ENCODE data around the gene C3orf52. TPM values are rescaled to one million over a fixed set of nuclear protein-coding genes. Genes with fewer than 3 reads are reported as not detected.

The C3orf52 gene
- total RNA-seq, 1 donor from 2014 or later: 42.5 TPM

DNA sequence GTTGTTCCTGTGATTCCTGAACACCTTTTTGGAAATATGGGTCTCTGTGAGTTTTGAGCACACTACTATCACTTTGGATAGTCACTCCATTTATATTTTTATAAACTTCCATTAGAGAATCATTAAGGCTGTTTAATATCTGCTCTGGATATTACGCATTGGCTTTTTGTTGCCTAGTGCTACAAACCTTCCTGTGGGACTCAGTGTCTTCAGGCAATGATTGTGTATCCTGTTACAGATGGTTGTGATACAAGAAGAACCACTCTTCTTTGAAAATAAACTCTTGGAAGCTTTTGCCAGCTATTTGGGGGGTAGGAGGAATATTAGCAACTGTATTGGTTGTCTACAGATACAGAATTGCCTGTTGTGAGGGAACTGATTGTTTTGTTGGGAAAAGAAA lies 31.2 kb downstream of the C3orf52 start:
- no peak for DNase-seq (ENCODE audit: low read depth)
- Histone ChIP-seq H3K36me3 (ENCODE audit: control insufficient read depth, insufficient read depth, low read length) (peaks cover 4% of the 10 kb centered on the region), H3K4me3 (ENCODE audit: low read depth, low read length) (no peak overlapping the region), H3K27me3 (ENCODE audit: control insufficient read depth, insufficient read depth, low read length) (no peaks in the 10 kb centered on the region)
- TF ChIP-seq, protein P1, sequence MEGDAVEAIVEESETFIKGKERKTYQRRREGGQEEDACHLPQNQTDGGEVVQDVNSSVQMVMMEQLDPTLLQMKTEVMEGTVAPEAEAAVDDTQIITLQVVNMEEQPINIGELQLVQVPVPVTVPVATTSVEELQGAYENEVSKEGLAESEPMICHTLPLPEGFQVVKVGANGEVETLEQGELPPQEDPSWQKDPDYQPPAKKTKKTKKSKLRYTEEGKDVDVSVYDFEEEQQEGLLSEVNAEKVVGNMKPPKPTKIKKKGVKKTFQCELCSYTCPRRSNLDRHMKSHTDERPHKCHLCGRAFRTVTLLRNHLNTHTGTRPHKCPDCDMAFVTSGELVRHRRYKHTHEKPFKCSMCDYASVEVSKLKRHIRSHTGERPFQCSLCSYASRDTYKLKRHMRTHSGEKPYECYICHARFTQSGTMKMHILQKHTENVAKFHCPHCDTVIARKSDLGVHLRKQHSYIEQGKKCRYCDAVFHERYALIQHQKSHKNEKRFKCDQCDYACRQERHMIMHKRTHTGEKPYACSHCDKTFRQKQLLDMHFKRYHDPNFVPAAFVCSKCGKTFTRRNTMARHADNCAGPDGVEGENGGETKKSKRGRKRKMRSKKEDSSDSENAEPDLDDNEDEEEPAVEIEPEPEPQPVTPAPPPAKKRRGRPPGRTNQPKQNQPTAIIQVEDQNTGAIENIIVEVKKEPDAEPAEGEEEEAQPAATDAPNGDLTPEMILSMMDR (IDR thresholded peaks at IDR 0.05; ENCODE audit: insufficient read depth, low read length, poor library complexity, severe bottlenecking): no peak

DNA sequence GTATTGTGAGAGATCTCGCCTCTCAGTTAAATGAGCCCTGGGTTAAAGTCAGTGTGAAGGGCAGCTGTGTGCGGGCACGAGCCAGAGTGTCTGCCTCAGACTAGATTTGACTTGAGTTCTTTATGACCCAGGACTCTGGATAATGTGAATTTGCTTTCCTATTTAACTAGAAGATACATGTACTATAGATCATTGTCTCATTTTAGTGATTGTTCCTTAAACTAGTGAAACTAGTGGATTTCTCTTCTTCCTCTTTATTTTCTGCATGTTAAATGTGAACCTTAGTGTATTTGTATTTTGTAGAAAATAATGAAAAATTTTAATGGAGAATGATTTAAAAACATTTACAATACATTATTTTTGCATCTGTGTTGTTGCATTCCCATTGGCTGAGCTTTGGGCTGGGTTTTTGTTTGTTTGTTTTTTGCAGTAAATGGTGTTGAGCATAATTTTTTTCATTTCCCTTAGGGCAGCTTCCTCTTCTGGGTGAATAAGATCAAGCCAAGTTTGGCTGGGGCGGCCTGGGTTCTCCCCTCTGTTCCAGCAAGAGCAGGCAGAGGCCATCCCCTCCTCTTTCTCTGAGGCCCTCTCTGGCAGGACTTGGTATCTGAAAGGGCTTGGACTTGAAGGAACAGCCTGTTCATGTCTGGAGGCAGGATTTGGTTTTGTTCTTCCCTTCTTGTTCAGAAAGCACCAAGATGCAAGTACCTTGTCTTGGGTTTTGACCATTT lies 31.8 kb downstream of the C3orf52 start:
- no peak for DNase-seq (ENCODE audit: low read depth)
- H3K4me3 ChIP-seq (ENCODE audit: low read depth, low read length): no peak overlapping the region
- TF ChIP-seq, protein P1 (IDR thresholded peaks at IDR 0.05; ENCODE audit: insufficient read depth, low read length, poor library complexity, severe bottlenecking): no peak
- H3K36me3 ChIP-seq (ENCODE audit: control insufficient read depth, insufficient read depth, low read length): peaks cover 3% of the 10 kb centered on the region
- H3K27me3 ChIP-seq (ENCODE audit: control insufficient read depth, insufficient read depth, low read length): no peaks in the 10 kb centered on the region

DNA sequence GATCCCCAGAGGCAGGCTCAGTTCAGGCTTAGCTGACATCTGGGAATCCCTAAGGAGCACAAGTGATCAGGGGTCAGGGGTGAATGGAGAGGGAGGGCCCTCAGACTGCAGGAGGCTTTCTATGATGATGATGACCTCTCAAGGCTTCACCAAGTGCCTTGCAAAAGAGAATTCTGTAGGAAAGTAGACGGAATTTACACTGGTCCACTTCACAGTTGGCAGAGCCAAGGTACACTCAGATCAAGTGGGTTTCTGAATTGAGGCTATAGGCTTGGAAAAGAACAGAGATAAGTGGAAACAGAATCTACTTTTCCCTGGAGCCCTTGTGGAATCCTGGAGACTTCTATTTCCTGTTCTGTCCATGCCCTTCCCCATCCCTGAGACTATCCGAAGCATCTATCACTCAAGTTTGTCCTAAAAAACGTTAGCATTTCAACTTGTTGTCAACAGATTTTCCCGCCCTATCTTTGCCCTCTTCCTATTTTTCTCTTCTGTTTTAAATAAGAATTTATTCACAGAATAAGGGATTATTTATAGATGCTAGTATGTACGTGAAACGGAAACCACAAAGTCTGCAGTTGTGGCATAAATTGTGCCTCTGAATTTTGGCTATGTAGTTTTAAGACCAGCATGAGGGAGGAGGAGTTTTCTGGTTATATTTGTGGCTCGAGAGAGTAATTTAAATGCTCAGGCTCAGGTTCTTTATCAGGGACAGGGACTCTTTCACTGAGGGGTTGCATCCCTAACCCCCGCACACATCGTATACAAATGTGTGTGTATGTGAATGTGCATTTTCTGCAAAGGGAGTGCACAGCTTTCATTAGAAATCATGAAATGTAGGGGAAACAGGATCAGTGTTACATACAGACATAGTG lies 34.0 kb downstream of the C3orf52 start:
- peaks cover 3% of the 10 kb centered on the region for H3K36me3 ChIP-seq (ENCODE audit: control insufficient read depth, insufficient read depth, low read length)
- no peak for DNase-seq (ENCODE audit: low read depth)
- TF ChIP-seq, protein P1 (IDR thresholded peaks at IDR 0.05; ENCODE audit: insufficient read depth, low read length, poor library complexity, severe bottlenecking): no peak
- no peaks in the 10 kb centered on the region for H3K27me3 ChIP-seq (ENCODE audit: control insufficient read depth, insufficient read depth, low read length)
- H3K4me3 ChIP-seq (ENCODE audit: low read depth, low read length): no peak overlapping the region

DNA sequence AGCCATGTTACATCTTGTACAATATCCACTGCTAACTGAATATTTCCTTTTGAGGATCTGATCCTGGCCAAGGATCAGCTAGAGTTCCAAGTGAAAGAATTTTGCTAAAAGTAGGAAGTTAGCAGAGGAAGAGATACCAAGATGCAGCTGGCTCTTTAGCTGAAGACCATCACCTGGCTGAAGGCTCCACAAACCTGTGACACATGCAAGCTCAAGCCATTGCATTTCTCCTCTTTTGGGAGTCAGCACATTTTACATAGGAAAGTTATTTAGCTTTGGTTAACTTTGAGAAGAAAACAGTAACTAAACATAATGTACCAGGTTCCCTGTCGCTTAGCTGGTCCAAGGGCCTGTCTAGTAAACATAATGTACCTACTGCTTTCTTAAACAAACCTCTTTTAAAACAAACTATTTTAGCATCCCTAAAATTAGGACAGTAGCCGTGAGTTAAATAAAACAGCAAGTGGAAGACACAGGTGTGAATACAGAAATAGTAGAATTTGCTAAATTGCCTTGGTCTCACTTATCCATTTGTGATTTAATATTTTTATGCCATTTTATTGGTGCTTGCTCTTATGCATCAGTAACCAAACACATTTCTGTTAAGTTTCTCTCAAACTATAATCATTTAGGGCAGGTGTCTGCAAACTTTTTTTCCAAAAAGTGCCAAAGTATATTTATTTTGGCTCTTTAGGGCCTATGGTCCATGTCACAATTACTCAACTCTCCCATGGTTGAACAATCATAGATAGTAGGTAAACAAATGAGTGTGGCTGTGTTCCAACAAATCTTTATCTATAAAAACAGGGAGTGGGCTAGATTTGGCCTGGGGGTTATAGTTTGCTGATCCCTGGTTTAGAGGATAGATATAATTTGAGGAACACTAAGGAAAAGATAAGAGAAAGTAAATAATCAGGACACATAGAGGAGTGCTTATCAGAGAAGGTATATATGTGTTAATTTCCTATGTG lies 35.7 kb downstream of the C3orf52 start:
- no peak for DNase-seq (ENCODE audit: low read depth)
- Histone ChIP-seq H3K4me3 (ENCODE audit: low read depth, low read length) (no peak overlapping the region), H3K27me3 (ENCODE audit: control insufficient read depth, insufficient read depth, low read length) (no peaks in the 10 kb centered on the region), H3K36me3 (ENCODE audit: control insufficient read depth, insufficient read depth, low read length) (peaks cover 1% of the 10 kb centered on the region)
- TF ChIP-seq, protein P1 (IDR thresholded peaks at IDR 0.05; ENCODE audit: insufficient read depth, low read length, poor library complexity, severe bottlenecking): no peak

DNA sequence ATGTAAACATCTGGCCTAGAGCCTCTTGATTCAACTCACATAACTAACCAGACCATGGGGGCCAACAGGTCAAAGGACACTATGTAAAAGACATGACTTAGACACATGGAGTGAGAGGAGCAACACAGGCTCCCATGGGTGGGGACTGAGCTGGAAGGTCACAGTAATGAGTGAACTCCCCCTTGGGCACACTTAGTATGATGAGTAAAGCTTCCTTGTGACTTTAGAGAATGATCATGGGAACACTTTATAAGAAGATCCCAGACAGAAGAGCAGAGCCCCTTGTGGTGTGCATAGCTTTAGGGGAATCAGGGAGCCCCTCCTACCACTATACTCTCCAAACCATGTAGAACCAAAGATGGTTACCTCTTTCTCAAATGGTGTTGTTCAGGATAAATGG lies 36.7 kb downstream of the C3orf52 start:
- no peaks in the 10 kb centered on the region for H3K27me3 ChIP-seq (ENCODE audit: control insufficient read depth, insufficient read depth, low read length)
- TF ChIP-seq, protein P1 (IDR thresholded peaks at IDR 0.05; ENCODE audit: insufficient read depth, low read length, poor library complexity, severe bottlenecking): no peak
- H3K4me3 ChIP-seq (ENCODE audit: low read depth, low read length): no peak overlapping the region
- H3K36me3 ChIP-seq (ENCODE audit: control insufficient read depth, insufficient read depth, low read length): peaks cover 1% of the 10 kb centered on the region
- DNase-seq (ENCODE audit: low read depth): no peak
